ENCODE measurements around the gene ENTPD1. TPM values are rescaled to one million over a fixed set of nuclear protein-coding genes. Genes with fewer than 3 reads are reported as not detected.

ENTPD1 gene
- total RNA-seq, 2 donors from 2014 or later, result 12.3 to 15.0 TPM

GRCh38 chr10:95831076-95831475 is 75.1 kb downstream of the ENTPD1 start:
- H3K27me3 ChIP-seq, result no peaks in the 10 kb centered on the region
- H3K9me3 ChIP-seq, result no peaks in the 10 kb centered on the region
- H3K4me1 ChIP-seq, result peaks cover 0 to 12% of the 10 kb centered on the region in 2 donors
- TF ChIP-seq, protein P1, sequence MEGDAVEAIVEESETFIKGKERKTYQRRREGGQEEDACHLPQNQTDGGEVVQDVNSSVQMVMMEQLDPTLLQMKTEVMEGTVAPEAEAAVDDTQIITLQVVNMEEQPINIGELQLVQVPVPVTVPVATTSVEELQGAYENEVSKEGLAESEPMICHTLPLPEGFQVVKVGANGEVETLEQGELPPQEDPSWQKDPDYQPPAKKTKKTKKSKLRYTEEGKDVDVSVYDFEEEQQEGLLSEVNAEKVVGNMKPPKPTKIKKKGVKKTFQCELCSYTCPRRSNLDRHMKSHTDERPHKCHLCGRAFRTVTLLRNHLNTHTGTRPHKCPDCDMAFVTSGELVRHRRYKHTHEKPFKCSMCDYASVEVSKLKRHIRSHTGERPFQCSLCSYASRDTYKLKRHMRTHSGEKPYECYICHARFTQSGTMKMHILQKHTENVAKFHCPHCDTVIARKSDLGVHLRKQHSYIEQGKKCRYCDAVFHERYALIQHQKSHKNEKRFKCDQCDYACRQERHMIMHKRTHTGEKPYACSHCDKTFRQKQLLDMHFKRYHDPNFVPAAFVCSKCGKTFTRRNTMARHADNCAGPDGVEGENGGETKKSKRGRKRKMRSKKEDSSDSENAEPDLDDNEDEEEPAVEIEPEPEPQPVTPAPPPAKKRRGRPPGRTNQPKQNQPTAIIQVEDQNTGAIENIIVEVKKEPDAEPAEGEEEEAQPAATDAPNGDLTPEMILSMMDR (IDR thresholded peaks at IDR 0.05), result no peak
- no peak overlapping the region for H3K4me3 ChIP-seq
- peak overlapping the region in 1 of 2 donors; percentile 56 for H3K27ac ChIP-seq
- no peak for DNase-seq (ENCODE audit: low spot score)
- H3K36me3 ChIP-seq, result no peaks in the 10 kb centered on the region

GRCh38 chr10:95831515-95831914 is 75.6 kb downstream of the ENTPD1 start:
- no peak overlapping the region for H3K4me3 ChIP-seq
- H3K4me1 ChIP-seq, result peaks cover 0 to 13% of the 10 kb centered on the region in 2 donors
- no peaks in the 10 kb centered on the region for H3K9me3 ChIP-seq
- H3K36me3 ChIP-seq, result no peaks in the 10 kb centered on the region
- DNase-seq (ENCODE audit: low spot score), result no peak
- H3K27ac ChIP-seq, result peak overlapping the region in 1 of 2 donors; percentile 56
- H3K27me3 ChIP-seq, result no peaks in the 10 kb centered on the region
- TF ChIP-seq, protein P1 (IDR thresholded peaks at IDR 0.05), result no peak

GRCh38 chr10:95832216-95833041 is 76.5 kb downstream of the ENTPD1 start:
- Histone ChIP-seq H3K9me3 (no peaks in the 10 kb centered on the region), H3K27me3 (no peaks in the 10 kb centered on the region), H3K4me3 (no peak overlapping the region), H3K4me1 (peaks cover 0 to 13% of the 10 kb centered on the region in 2 donors), H3K27ac (peak overlapping the region; percentile 54 to 56), H3K36me3 (no peaks in the 10 kb centered on the region)
- TF ChIP-seq, protein P1 (IDR thresholded peaks at IDR 0.05), result no peak
- no peak for DNase-seq (ENCODE audit: low spot score)

DNA sequence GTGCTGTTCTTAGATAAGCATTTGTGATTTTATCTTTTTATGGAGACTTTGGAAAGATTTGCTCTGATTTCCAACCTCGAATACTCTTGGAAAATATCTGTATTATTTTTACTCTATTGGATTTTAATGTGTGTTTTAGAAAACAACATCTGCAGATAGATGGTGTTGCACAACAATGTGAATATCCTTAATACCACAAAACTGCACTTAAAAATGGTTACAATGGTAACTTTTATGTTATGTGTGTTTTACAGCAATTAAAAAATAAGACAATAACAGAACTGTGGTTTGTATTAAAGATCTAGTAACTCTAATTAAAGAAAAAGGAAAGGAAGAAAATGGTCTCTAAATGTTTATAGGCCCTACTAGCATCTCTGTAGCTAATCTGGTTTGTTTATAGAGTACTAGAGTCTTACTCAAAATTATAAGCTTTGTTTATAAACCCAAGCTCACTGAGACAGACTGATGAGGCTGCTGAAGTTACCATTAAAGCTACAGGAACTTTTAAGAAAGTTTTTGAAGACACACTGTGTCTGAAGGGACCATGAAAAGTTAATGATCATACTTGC is 77.2 kb downstream of the ENTPD1 start:
- peaks cover 0 to 13% of the 10 kb centered on the region in 2 donors for H3K4me1 ChIP-seq

GRCh38 chr10:95834406-95834805 is 78.4 kb downstream of the ENTPD1 start:
- no peaks in the 10 kb centered on the region for H3K9me3 ChIP-seq
- no peak for DNase-seq (ENCODE audit: low spot score)
- H3K27ac ChIP-seq, result no peak overlapping the region
- H3K36me3 ChIP-seq, result no peaks in the 10 kb centered on the region
- TF ChIP-seq, protein P1 (IDR thresholded peaks at IDR 0.05), result no peak
- H3K4me1 ChIP-seq, result peaks cover 0 to 13% of the 10 kb centered on the region in 2 donors
- no peaks in the 10 kb centered on the region for H3K27me3 ChIP-seq
- H3K4me3 ChIP-seq, result no peak overlapping the region

More for the DNA sequence above, 77.2 kb downstream of the ENTPD1 start:
- Histone ChIP-seq H3K4me3 (no peak overlapping the region), H3K27me3 (no peaks in the 10 kb centered on the region), H3K36me3 (no peaks in the 10 kb centered on the region), H3K27ac (peak overlapping the region in 1 of 2 donors; percentile 56), H3K9me3 (no peaks in the 10 kb centered on the region)
- no peak for DNase-seq (ENCODE audit: low spot score)
- TF ChIP-seq, protein P1 (IDR thresholded peaks at IDR 0.05), result no peak
